Upper lobe of left lung (tissue), 4 donors: ENCODE results near the gene B4GALNT3.

Experiments
- CTCF ChIP-seq, 6 experiments: fragments of 450-650 bp in 4 of 6; fragments of 200-600 bp in 2 of 6; sonication (generic) in 2 of 6; IDR thresholded peaks; one replicate each; pipeline ENCODE4 v1.5.1; 2016 to 2019; ENCODE audit warnings: antibody characterized with exemption in 6 of 6
- POLR2A ChIP-seq, 4 donors: fragments of 450-650 bp; IDR thresholded peaks; one replicate each; pipeline ENCODE4 v1.5.1; 2016 to 2017; ENCODE audit warnings: antibody characterized with exemption in 4 of 4, mild to moderate bottlenecking in 2 of 4

GRCh38 chr12:563250-563781 lies 103.6 kb downstream of the B4GALNT3 start:
- no peak for TF ChIP-seq CTCF (IDR thresholded peaks at IDR 0.05)
- TF ChIP-seq POLR2A (IDR thresholded peaks at IDR 0.05) = no peak
